Measurements from ENCODE around the gene ERAS. TPM values are rescaled to one million over a fixed set of nuclear protein-coding genes. Genes with fewer than 3 reads are reported as not detected.

ERAS gene
- total RNA-seq, 1 donor from 2014 or later: not detected

DNA sequence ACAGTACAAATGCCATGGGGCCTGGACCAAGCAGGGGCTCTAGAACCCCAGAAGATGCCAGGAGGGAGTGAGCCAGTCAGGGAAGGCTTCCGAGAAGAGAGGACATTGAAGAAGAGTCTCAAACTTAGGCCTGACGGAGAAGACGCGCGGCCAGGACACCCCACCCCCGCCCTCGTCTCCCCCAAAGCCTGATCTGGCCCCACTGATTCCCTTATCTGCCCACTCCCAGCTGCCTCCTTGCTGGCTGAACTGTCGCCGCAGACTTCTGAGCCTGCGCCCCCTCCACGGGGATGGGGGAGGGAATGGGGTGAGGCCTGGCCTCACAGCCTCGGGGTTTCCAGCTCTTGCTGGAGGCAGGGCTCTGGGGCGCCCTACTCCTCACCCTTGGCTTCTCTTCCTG lies 43.5 kb upstream of the ERAS start:
- Mint-ChIP-seq H3K4me3 (ENCODE audit: unreplicated experiment) (no peak overlapping the region), H3K4me1 (ENCODE audit: low read depth, unreplicated experiment) (no peaks in the 10 kb centered on the region), H3K9me3 (ENCODE audit: unreplicated experiment) (no peaks in the 10 kb centered on the region), H3K36me3 (ENCODE audit: low read depth, unreplicated experiment) (no peaks in the 10 kb centered on the region), H3K27ac (ENCODE audit: unreplicated experiment) (no peak overlapping the region), H3K27me3 (ENCODE audit: low read depth, unreplicated experiment) (peaks cover 12% of the 10 kb centered on the region)
- no peaks in the 10 kb centered on the region for H4K20me1 ChIP-seq (ENCODE audit: insufficient read depth, low read length)
- no peaks in the 10 kb centered on the region for H3K9me3 ChIP-seq (ENCODE audit: insufficient read depth, low read depth, low read length)
- H2AFZ ChIP-seq (ENCODE audit: low read depth, low read length): no peak overlapping the region
- H3K4me2 ChIP-seq (ENCODE audit: low read length): no peak overlapping the region
- H3K36me3 ChIP-seq (ENCODE audit: insufficient read depth, low read length): no peaks in the 10 kb centered on the region
- H3K4me1 ChIP-seq (ENCODE audit: insufficient read depth, low read length): no peaks in the 10 kb centered on the region
- H3K4me3 ChIP-seq (ENCODE audit: insufficient read depth, low read depth, low read length): no peak overlapping the region
- TF ChIP-seq, protein P1, sequence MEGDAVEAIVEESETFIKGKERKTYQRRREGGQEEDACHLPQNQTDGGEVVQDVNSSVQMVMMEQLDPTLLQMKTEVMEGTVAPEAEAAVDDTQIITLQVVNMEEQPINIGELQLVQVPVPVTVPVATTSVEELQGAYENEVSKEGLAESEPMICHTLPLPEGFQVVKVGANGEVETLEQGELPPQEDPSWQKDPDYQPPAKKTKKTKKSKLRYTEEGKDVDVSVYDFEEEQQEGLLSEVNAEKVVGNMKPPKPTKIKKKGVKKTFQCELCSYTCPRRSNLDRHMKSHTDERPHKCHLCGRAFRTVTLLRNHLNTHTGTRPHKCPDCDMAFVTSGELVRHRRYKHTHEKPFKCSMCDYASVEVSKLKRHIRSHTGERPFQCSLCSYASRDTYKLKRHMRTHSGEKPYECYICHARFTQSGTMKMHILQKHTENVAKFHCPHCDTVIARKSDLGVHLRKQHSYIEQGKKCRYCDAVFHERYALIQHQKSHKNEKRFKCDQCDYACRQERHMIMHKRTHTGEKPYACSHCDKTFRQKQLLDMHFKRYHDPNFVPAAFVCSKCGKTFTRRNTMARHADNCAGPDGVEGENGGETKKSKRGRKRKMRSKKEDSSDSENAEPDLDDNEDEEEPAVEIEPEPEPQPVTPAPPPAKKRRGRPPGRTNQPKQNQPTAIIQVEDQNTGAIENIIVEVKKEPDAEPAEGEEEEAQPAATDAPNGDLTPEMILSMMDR (IDR thresholded peaks at IDR 0.05; ENCODE audit: insufficient read depth, low read depth, low read length): no peak
- no peak for TF ChIP-seq EZH2 (IDR thresholded peaks at IDR 0.05; ENCODE audit: insufficient read depth, low read length)
- H3K27ac ChIP-seq (ENCODE audit: low read depth, low read length): no peak overlapping the region
- DNase-seq (ENCODE audit: low read depth): no peak
- H3K9ac ChIP-seq (ENCODE audit: low read length): no peak overlapping the region
- no peak for FAIRE-seq
- no peaks in the 10 kb centered on the region for H3K79me2 ChIP-seq (ENCODE audit: insufficient read depth, low read length)
- peaks cover 5% of the 10 kb centered on the region for H3K27me3 ChIP-seq (ENCODE audit: insufficient read depth, low read length)

DNA sequence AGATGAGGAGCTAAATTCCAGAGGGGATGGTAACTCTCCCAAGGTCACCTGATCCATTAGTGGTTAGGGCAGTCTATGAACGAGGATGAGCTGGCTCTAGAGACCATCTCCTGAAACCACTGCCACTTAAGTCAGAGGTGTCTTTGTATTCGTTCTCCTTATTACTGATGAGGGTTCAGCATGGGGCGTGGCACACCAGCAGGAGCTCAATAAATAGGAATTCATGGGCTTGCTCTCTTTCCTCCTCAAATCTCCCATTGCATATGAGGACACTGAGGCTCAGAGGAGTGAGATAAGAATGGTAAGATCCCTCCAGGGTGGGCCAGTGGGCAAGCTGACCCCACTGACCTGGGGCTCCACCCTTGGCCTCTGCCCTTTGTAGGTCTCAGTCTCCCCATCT lies 41.6 kb upstream of the ERAS start:
- H3K4me2 ChIP-seq (ENCODE audit: low read length): no peak overlapping the region
- H3K9ac ChIP-seq (ENCODE audit: low read length): no peak overlapping the region
- H3K36me3 ChIP-seq (ENCODE audit: insufficient read depth, low read length): no peaks in the 10 kb centered on the region
- peaks cover 3% of the 10 kb centered on the region for H3K27me3 ChIP-seq (ENCODE audit: insufficient read depth, low read length)
- Mint-ChIP-seq H3K9me3 (ENCODE audit: unreplicated experiment) (no peaks in the 10 kb centered on the region), H3K36me3 (ENCODE audit: low read depth, unreplicated experiment) (no peaks in the 10 kb centered on the region), H3K4me1 (ENCODE audit: low read depth, unreplicated experiment) (no peaks in the 10 kb centered on the region), H3K4me3 (ENCODE audit: unreplicated experiment) (no peak overlapping the region), H3K27me3 (ENCODE audit: low read depth, unreplicated experiment) (peaks cover 20% of the 10 kb centered on the region), H3K27ac (ENCODE audit: unreplicated experiment) (no peak overlapping the region)
- no peak for DNase-seq (ENCODE audit: low read depth)
- H2AFZ ChIP-seq (ENCODE audit: low read depth, low read length): no peak overlapping the region
- no peaks in the 10 kb centered on the region for H3K4me1 ChIP-seq (ENCODE audit: insufficient read depth, low read length)
- no peaks in the 10 kb centered on the region for H3K9me3 ChIP-seq (ENCODE audit: insufficient read depth, low read depth, low read length)
- no peaks in the 10 kb centered on the region for H4K20me1 ChIP-seq (ENCODE audit: insufficient read depth, low read length)
- TF ChIP-seq, protein P1 (IDR thresholded peaks at IDR 0.05; ENCODE audit: insufficient read depth, low read depth, low read length): no peak
- no peak for TF ChIP-seq EZH2 (IDR thresholded peaks at IDR 0.05; ENCODE audit: insufficient read depth, low read length)
- H3K27ac ChIP-seq (ENCODE audit: low read depth, low read length): no peak overlapping the region
- H3K79me2 ChIP-seq (ENCODE audit: insufficient read depth, low read length): no peaks in the 10 kb centered on the region
- FAIRE-seq: no peak
- H3K4me3 ChIP-seq (ENCODE audit: insufficient read depth, low read depth, low read length): no peak overlapping the region

DNA sequence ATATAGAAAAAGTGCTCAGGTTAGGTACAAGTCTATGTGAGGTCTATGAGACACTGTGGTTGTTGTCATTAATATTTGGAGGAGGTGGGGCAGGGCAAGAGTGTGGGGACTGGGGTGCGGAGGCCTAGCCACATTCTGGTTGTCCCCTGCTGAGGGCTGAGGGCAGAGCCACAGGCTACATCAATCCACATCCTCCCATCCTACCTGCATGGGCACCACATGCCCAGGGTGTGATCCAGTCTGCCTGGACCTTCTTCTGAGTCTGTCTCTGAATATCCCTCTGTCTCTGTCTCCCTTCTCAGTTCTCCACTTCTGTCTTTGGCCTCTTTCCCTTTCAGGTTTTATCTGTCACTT lies 41.1 kb upstream of the ERAS start:
- no peak for DNase-seq (ENCODE audit: low read depth)
- TF ChIP-seq, protein P1 (IDR thresholded peaks at IDR 0.05; ENCODE audit: insufficient read depth, low read depth, low read length): no peak
- TF ChIP-seq EZH2 (IDR thresholded peaks at IDR 0.05; ENCODE audit: insufficient read depth, low read length): no peak
- no peaks in the 10 kb centered on the region for H3K4me1 Mint-ChIP-seq (ENCODE audit: low read depth, unreplicated experiment)
- H3K27ac Mint-ChIP-seq (ENCODE audit: unreplicated experiment): no peak overlapping the region
- Histone ChIP-seq H3K4me2 (ENCODE audit: low read length) (no peak overlapping the region), H3K4me3 (ENCODE audit: insufficient read depth, low read depth, low read length) (no peak overlapping the region), H3K79me2 (ENCODE audit: insufficient read depth, low read length) (no peaks in the 10 kb centered on the region), H3K27ac (ENCODE audit: low read depth, low read length) (no peak overlapping the region), H3K9me3 (ENCODE audit: insufficient read depth, low read depth, low read length) (no peaks in the 10 kb centered on the region), H3K27me3 (ENCODE audit: insufficient read depth, low read length) (peaks cover 3% of the 10 kb centered on the region), H2AFZ (ENCODE audit: low read depth, low read length) (no peak overlapping the region), H3K4me1 (ENCODE audit: insufficient read depth, low read length) (no peaks in the 10 kb centered on the region), H3K36me3 (ENCODE audit: insufficient read depth, low read length) (no peaks in the 10 kb centered on the region), H4K20me1 (ENCODE audit: insufficient read depth, low read length) (no peaks in the 10 kb centered on the region), H3K9ac (ENCODE audit: low read length) (no peak overlapping the region)
- FAIRE-seq: no peak
- H3K9me3 Mint-ChIP-seq (ENCODE audit: unreplicated experiment): no peaks in the 10 kb centered on the region
- H3K4me3 Mint-ChIP-seq (ENCODE audit: unreplicated experiment): no peak overlapping the region
- no peaks in the 10 kb centered on the region for H3K36me3 Mint-ChIP-seq (ENCODE audit: low read depth, unreplicated experiment)
- H3K27me3 Mint-ChIP-seq (ENCODE audit: low read depth, unreplicated experiment): peaks cover 22% of the 10 kb centered on the region
